ENCODE measurements around the gene POLR1H. TPM values are rescaled to one million over a fixed set of nuclear protein-coding genes. Genes with fewer than 3 reads are reported as not detected.
"Not testable (repeated sequence)": the region's sequence is repeated elsewhere in the genome, so short reads cannot be mapped to it uniquely, and the experiment has no call there.

POLR1H gene
- total RNA-seq, 1 experiment from 2014 or later = 42.6 TPM

GRCh38 chr6:30031381-30031780 is 29.7 kb upstream of the POLR1H start:
- H3K27me3 ChIP-seq (ENCODE audit: insufficient read depth, low read length) = no peaks in the 10 kb centered on the region
- no peaks in the 10 kb centered on the region for H4K20me1 ChIP-seq (ENCODE audit: insufficient read depth)
- ChIA-PET POLR2A (no interaction called here), RAD21 (ENCODE audit: low non-redundant PET in 1 of 2, low total read pairs in 2 of 2, uncharacterized antibody in 2 of 2, unreplicated experiment in 2 of 2) (no interaction called here), CTCF (no interaction called here)
- no peak for DNase-seq (ENCODE audit: low read depth, low spot score)
- intact Hi-C loops (cut with micrococcal nuclease) = loop anchor here (10.0 kb wide), 1 partner anchor 143 kb away; no protein-coding TSS in a partner anchor
- H3K79me2 ChIP-seq (ENCODE audit: insufficient read depth, low read length) = no peaks in the 10 kb centered on the region
- H3K9me3 ChIP-seq (ENCODE audit: control insufficient read depth in 1 of 2, insufficient read depth in 1 of 2, low read depth in 1 of 2, low read length in 2 of 2) = no peaks in the 10 kb centered on the region
- TF ChIP-seq CBX3 (IDR thresholded peaks at IDR 0.05; ENCODE audit: low read depth) = no peak
- no peak for TF ChIP-seq MAX (IDR thresholded peaks at IDR 0.05)
- no peak for TF ChIP-seq JUND (IDR thresholded peaks at IDR 0.05)
- TF ChIP-seq, protein P1, sequence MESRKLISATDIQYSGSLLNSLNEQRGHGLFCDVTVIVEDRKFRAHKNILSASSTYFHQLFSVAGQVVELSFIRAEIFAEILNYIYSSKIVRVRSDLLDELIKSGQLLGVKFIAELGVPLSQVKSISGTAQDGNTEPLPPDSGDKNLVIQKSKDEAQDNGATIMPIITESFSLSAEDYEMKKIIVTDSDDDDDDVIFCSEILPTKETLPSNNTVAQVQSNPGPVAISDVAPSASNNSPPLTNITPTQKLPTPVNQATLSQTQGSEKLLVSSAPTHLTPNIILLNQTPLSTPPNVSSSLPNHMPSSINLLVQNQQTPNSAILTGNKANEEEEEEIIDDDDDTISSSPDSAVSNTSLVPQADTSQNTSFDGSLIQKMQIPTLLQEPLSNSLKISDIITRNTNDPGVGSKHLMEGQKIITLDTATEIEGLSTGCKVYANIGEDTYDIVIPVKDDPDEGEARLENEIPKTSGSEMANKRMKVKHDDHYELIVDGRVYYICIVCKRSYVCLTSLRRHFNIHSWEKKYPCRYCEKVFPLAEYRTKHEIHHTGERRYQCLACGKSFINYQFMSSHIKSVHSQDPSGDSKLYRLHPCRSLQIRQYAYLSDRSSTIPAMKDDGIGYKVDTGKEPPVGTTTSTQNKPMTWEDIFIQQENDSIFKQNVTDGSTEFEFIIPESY (IDR thresholded peaks at IDR 0.05; ENCODE audit: extremely low read depth, insufficient replicate concordance, low read length) = no peak
- TF ChIP-seq SRF (IDR thresholded peaks at IDR 0.05; ENCODE audit: low read depth) = no peak
- TF ChIP-seq POLR2AphosphoS5 (IDR thresholded peaks at IDR 0.05; ENCODE audit: low read depth, low read length) = no peak
- TF ChIP-seq EZH2 (IDR thresholded peaks at IDR 0.05) = no peak
- TF ChIP-seq SIN3A (IDR thresholded peaks at IDR 0.05; ENCODE audit: low read depth) = no peak
- TF ChIP-seq CEBPB (IDR thresholded peaks at IDR 0.05; ENCODE audit: low read depth) = no peak
- no peak for TF ChIP-seq YY1 (IDR thresholded peaks at IDR 0.05; ENCODE audit: extremely low read depth, insufficient replicate concordance, low read depth, low read length)
- TF ChIP-seq EGR1 (IDR thresholded peaks at IDR 0.05; ENCODE audit: low read depth) = no peak
- TF ChIP-seq RAD21 (IDR thresholded peaks at IDR 0.05; ENCODE audit: low read depth) = no peak
- no peak for TF ChIP-seq ELF1 (IDR thresholded peaks at IDR 0.05; ENCODE audit: borderline replicate concordance, low read depth)
- no peak for TF ChIP-seq FOSL1 (IDR thresholded peaks at IDR 0.05; ENCODE audit: low read depth)
- TF ChIP-seq, protein P2, sequence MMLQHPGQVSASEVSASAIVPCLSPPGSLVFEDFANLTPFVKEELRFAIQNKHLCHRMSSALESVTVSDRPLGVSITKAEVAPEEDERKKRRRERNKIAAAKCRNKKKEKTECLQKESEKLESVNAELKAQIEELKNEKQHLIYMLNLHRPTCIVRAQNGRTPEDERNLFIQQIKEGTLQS (IDR thresholded peaks at IDR 0.05) = no peak
- TF ChIP-seq, protein P3, sequence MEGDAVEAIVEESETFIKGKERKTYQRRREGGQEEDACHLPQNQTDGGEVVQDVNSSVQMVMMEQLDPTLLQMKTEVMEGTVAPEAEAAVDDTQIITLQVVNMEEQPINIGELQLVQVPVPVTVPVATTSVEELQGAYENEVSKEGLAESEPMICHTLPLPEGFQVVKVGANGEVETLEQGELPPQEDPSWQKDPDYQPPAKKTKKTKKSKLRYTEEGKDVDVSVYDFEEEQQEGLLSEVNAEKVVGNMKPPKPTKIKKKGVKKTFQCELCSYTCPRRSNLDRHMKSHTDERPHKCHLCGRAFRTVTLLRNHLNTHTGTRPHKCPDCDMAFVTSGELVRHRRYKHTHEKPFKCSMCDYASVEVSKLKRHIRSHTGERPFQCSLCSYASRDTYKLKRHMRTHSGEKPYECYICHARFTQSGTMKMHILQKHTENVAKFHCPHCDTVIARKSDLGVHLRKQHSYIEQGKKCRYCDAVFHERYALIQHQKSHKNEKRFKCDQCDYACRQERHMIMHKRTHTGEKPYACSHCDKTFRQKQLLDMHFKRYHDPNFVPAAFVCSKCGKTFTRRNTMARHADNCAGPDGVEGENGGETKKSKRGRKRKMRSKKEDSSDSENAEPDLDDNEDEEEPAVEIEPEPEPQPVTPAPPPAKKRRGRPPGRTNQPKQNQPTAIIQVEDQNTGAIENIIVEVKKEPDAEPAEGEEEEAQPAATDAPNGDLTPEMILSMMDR (IDR thresholded peaks at IDR 0.05 in 2 of 3, conservative IDR thresholded peaks at IDR 0.05 in 1 of 3; ENCODE audit: borderline replicate concordance in 1 of 3, insufficient read depth in 1 of 3, low read depth in 2 of 3, low read length in 2 of 3) = no peak
- no peak for TF ChIP-seq ZFX (IDR thresholded peaks at IDR 0.05)
- no peak for TF ChIP-seq EZH2phosphoT487 (IDR thresholded peaks at IDR 0.05; ENCODE audit: borderline replicate concordance)
- TF ChIP-seq SP1 (IDR thresholded peaks at IDR 0.05; ENCODE audit: low read depth) = no peak
- no peak for TF ChIP-seq TCF7L2 (IDR thresholded peaks at IDR 0.05; ENCODE audit: borderline replicate concordance, extremely low read depth, insufficient read depth, insufficient read length)
- H3K4me2 ChIP-seq (ENCODE audit: low read length) = no peak overlapping the region
- no peaks in the 10 kb centered on the region for H3K4me1 ChIP-seq (ENCODE audit: control insufficient read depth in 1 of 2, insufficient read depth in 2 of 2, low read length in 2 of 2)
- no peak overlapping the region for H3K9ac ChIP-seq (ENCODE audit: low read length)
- H3K4me3 ChIP-seq (replicated peaks in 1 of 2; ENCODE audit: low read depth in 1 of 2, low read length in 2 of 2) = no peak overlapping the region
- no peak overlapping the region for H2AFZ ChIP-seq (ENCODE audit: low read depth, low read length, poor library complexity, severe bottlenecking)
- no peaks in the 10 kb centered on the region for H3K36me3 ChIP-seq (ENCODE audit: control insufficient read depth in 1 of 2, insufficient read depth in 2 of 2, low read length in 2 of 2)
- H3K27ac ChIP-seq (ENCODE audit: low read depth, low read length) = no peak overlapping the region
- no peak for ATAC-seq
- no TSS peak for BruUV-seq (replicated peaks)
- no peaks in the 10 kb centered on the region for H3K9me2 ChIP-seq (ENCODE audit: insufficient read depth)

- H4K20me1 ChIP-seq (ENCODE audit: insufficient read depth); POLR2A ChIA-PET; H3K79me2 ChIP-seq (ENCODE audit: insufficient read depth, low read length); H3K9me3 ChIP-seq (ENCODE audit: control insufficient read depth in 1 of 2, insufficient read depth in 1 of 2, low read depth in 1 of 2, low read length in 2 of 2); RAD21 ChIA-PET (ENCODE audit: low non-redundant PET in 1 of 2, low total read pairs in 2 of 2, uncharacterized antibody in 2 of 2, unreplicated experiment in 2 of 2); DNase-seq (ENCODE audit: low read depth, low spot score); ATAC-seq; H3K4me2 ChIP-seq (ENCODE audit: low read length); H3K36me3 ChIP-seq (ENCODE audit: control insufficient read depth in 1 of 2, insufficient read depth in 2 of 2, low read length in 2 of 2); H3K9me2 ChIP-seq (ENCODE audit: insufficient read depth); H2AFZ ChIP-seq (ENCODE audit: low read depth, low read length, poor library complexity, severe bottlenecking); H3K9ac ChIP-seq (ENCODE audit: low read length); H3K4me1 ChIP-seq (ENCODE audit: control insufficient read depth in 1 of 2, insufficient read depth in 2 of 2, low read length in 2 of 2); H3K4me3 ChIP-seq (replicated peaks in 1 of 2; ENCODE audit: low read depth in 1 of 2, low read length in 2 of 2); BruUV-seq (replicated peaks); H3K27me3 ChIP-seq (ENCODE audit: insufficient read depth, low read length); H3K27ac ChIP-seq (ENCODE audit: low read depth, low read length): not testable (repeated sequence)
- intact Hi-C loops (cut with micrococcal nuclease) = loop anchor here (10.0 kb wide), 1 partner anchor 141 kb away; no protein-coding TSS in a partner anchor
- CTCF ChIA-PET = interaction anchor here (1.6 kb wide), 1 partner anchor 70 kb away, joined by 3 read pairs; no protein-coding TSS in a partner anchor
Measured at GRCh38 chr6:30033440-30033839, 27.6 kb upstream of the POLR1H start.

Measured in HCT116 (cell line).